H9 (cell line): Measurements from ENCODE around the gene DOCK2. TPM values are rescaled to one million over a fixed set of nuclear protein-coding genes. Genes with fewer than 3 reads are reported as not detected.

Experiments used
- DNase-seq: peaks from one replicate; pipeline ENCODE4 v3.0.0-alpha.2; 2017
- H2AFZ ChIP-seq: one replicate; pipeline ENCODE4 v1.6.1; 2013; ENCODE audit warnings: mild to moderate bottlenecking, low read length, control low read depth, moderate library complexity
- H2AK5ac ChIP-seq: 2 replicates; pipeline ENCODE4 v1.6.1; 2013; ENCODE audit warnings: low read length, control low read depth, mixed read lengths; ENCODE audit not compliant: insufficient read length
- H2BK120ac ChIP-seq: one replicate; pipeline ENCODE4 v1.6.1; 2013; ENCODE audit warnings: low read depth, mild to moderate bottlenecking, low read length, control low read depth, inconsistent platforms; ENCODE audit not compliant: poor library complexity, severe bottlenecking
- H2BK12ac ChIP-seq: 2 replicates; pipeline ENCODE4 v1.6.1; 2013; ENCODE audit warnings: low read length, control low read depth, mixed read lengths, low read depth; ENCODE audit not compliant: insufficient read length
- H2BK15ac ChIP-seq: 2 replicates; pipeline ENCODE4 v1.6.1; 2013; ENCODE audit warnings: low read depth, low read length, control low read depth
- H2BK20ac ChIP-seq: one replicate; pipeline ENCODE4 v1.6.1; 2013; ENCODE audit warnings: low read depth, mild to moderate bottlenecking, low read length, control low read depth, inconsistent platforms; ENCODE audit not compliant: poor library complexity, severe bottlenecking
- H2BK5ac ChIP-seq: 2 replicates; pipeline ENCODE4 v1.6.1; 2013; ENCODE audit warnings: low read length, control low read depth, mixed read lengths; ENCODE audit not compliant: insufficient read length
- H3K14ac ChIP-seq: 2 replicates; pipeline ENCODE4 v1.6.1; 2013; ENCODE audit warnings: low read length, control low read depth; ENCODE audit not compliant: insufficient read depth
- H3K18ac ChIP-seq: 2 replicates; pipeline ENCODE4 v1.6.1; 2013; ENCODE audit warnings: low read depth, mild to moderate bottlenecking, mixed read lengths, low read length, control low read depth; ENCODE audit not compliant: insufficient read length
- H3K23ac ChIP-seq: 2 replicates; pipeline ENCODE4 v1.6.1; 2013; ENCODE audit warnings: low read length, control low read depth, mixed read lengths, low read depth; ENCODE audit not compliant: insufficient read length
- H3K23me2 ChIP-seq: 2 replicates; pipeline ENCODE4 v1.6.1; 2013; ENCODE audit warnings: low read depth, mild to moderate bottlenecking, mixed read lengths, low read length, control low read depth; ENCODE audit not compliant: insufficient read length, poor library complexity, severe bottlenecking
- H3K27ac ChIP-seq: 2 replicates; pipeline ENCODE4 v1.5.1; 2013; ENCODE audit warnings: low read length, control low read depth, mixed read lengths, low read depth; ENCODE audit not compliant: insufficient read length
- H3K27me3 ChIP-seq: 2 replicates; pipeline ENCODE4 v1.6.1; 2013; ENCODE audit warnings: low read length, control low read depth, inconsistent platforms; ENCODE audit not compliant: insufficient read depth
- H3K4ac ChIP-seq: 2 replicates; pipeline ENCODE4 v1.6.1; 2013; ENCODE audit warnings: low read depth, mild to moderate bottlenecking, control low read depth, inconsistent platforms, low read length, moderate library complexity
- H3K4me1 ChIP-seq: 2 replicates; pipeline ENCODE4 v1.6.1; 2013; ENCODE audit warnings: low read length, control low read depth, inconsistent platforms; ENCODE audit not compliant: insufficient read depth
- H3K4me2 ChIP-seq: 2 replicates; pipeline ENCODE4 v1.6.1; 2013; ENCODE audit warnings: low read length, control low read depth, mixed read lengths; ENCODE audit not compliant: insufficient read length, insufficient read depth
- H3K56ac ChIP-seq: 2 replicates; pipeline ENCODE4 v1.6.1; 2013; ENCODE audit warnings: low read depth, mild to moderate bottlenecking, mixed read lengths, low read length, control low read depth; ENCODE audit not compliant: insufficient read length
- H3K79me1 ChIP-seq: 2 replicates; pipeline ENCODE4 v1.6.1; 2013; ENCODE audit warnings: low read depth, mild to moderate bottlenecking, moderate library complexity, low read length, control low read depth, inconsistent platforms; ENCODE audit not compliant: insufficient read depth, poor library complexity, severe bottlenecking
- H3K79me2 ChIP-seq: 2 replicates; pipeline ENCODE4 v1.6.1; 2013; ENCODE audit warnings: low read length, control low read depth, inconsistent platforms; ENCODE audit not compliant: insufficient read depth
- H3K9ac ChIP-seq: 2 replicates; pipeline ENCODE4 v1.6.1; 2013; ENCODE audit warnings: low read length, control low read depth, mixed read lengths; ENCODE audit not compliant: insufficient read length; ENCODE audit errors: extremely low read depth
- H3K9me3 ChIP-seq: one replicate; pipeline ENCODE4 v1.6.1; 2013; ENCODE audit warnings: low read depth, low read length, inconsistent platforms; ENCODE audit not compliant: control insufficient read depth
- H3T11ph ChIP-seq: one replicate; pipeline ENCODE4 v1.6.1; 2013; ENCODE audit warnings: mild to moderate bottlenecking, low read length, control low read depth, inconsistent platforms
- H4K20me1 ChIP-seq: one replicate; pipeline ENCODE4 v1.6.1; 2013; ENCODE audit not compliant: control insufficient read depth, insufficient read length, insufficient read depth
- H4K5ac ChIP-seq: 2 replicates; pipeline ENCODE4 v1.6.1; 2013; ENCODE audit warnings: low read depth, mild to moderate bottlenecking, mixed read lengths, low read length, control low read depth; ENCODE audit not compliant: insufficient read length
- H4K8ac ChIP-seq: replicated peaks from 2 replicates; pipeline ENCODE4 v1.6.1; 2013; ENCODE audit warnings: low read length, control low read depth, mixed read lengths, low read depth; ENCODE audit not compliant: insufficient read length
- H4K91ac ChIP-seq: 2 replicates; pipeline ENCODE4 v1.6.1; 2013; ENCODE audit warnings: low read depth, mild to moderate bottlenecking, moderate library complexity, mixed read lengths, low read length, control low read depth; ENCODE audit not compliant: insufficient read length
- H3K27ac Mint-ChIP-seq, 3 experiments: 2 replicates in 2 of 3; 3 replicates in 1 of 3; pipeline ENCODE4 v1.8.0; 2020 to 2021; ENCODE audit warnings: mixed read lengths in 3 of 3, mild to moderate bottlenecking in 1 of 3, moderate library complexity in 1 of 3
- H3K27me3 Mint-ChIP-seq: 2 replicates; pipeline ENCODE4 v1.8.0; 2021; ENCODE audit warnings: low read depth, mild to moderate bottlenecking, moderate library complexity, mixed read lengths
- H3K36me3 Mint-ChIP-seq, 3 experiments: 2 replicates in 2 of 3; 3 replicates in 1 of 3; pipeline ENCODE4 v1.8.0; 2020 to 2021; ENCODE audit warnings: low read depth in 3 of 3, mixed read lengths in 3 of 3; ENCODE audit not compliant: insufficient read depth in 1 of 3
- H3K4me1 Mint-ChIP-seq, 2 experiments: 2 replicates each; pipeline ENCODE4 v1.8.0; 2020; ENCODE audit warnings: mixed read lengths in 2 of 2
- H3K4me3 Mint-ChIP-seq, 2 experiments: 2 replicates in 1 of 2; 3 replicates in 1 of 2; pipeline ENCODE4 v1.8.0; 2020 to 2021; ENCODE audit warnings: mild to moderate bottlenecking in 2 of 2, mixed read lengths in 2 of 2, moderate library complexity in 1 of 2
- H3K9me3 Mint-ChIP-seq, 2 experiments: 2 replicates in 1 of 2; 3 replicates in 1 of 2; pipeline ENCODE4 v1.8.0; 2020; ENCODE audit warnings: mild to moderate bottlenecking in 2 of 2, mixed read lengths in 2 of 2, moderate library complexity in 1 of 2
- CTCF ChIP-seq: fragments of 200-600 bp; sonication (generic); conservative IDR thresholded peaks from 3 replicates; pipeline ENCODE4 v1.8.0; 2021; ENCODE audit warnings: antibody characterized with exemption, mild to moderate bottlenecking
- WGBS: extraction: QIAGEN DNeasy Blood & Tissue Kit; methylation state at CpG from one replicate; pipeline ENCODE4 v1.1.7; 2013; ENCODE audit warnings: missing lambda C conversion rate, low lambda C conversion rate, mixed read lengths; ENCODE audit not compliant: insufficient read length; ENCODE audit errors: extremely low coverage; 5-methylcytosine and 5-hydroxymethylcytosine counted together
- total RNA-seq: library from RNA; stranded (reverse); gene quantifications from 2 replicates; pipeline ENCODE4 v1.2.1, GENCODE V29; 2021

The DOCK2 gene
- total RNA-seq, 1 experiment from 2014 or later, result 7.8 TPM

GRCh38 chr5:169862391-169862811 lies 225.3 kb downstream of the DOCK2 start:
- no peak overlapping the region for H3K23ac ChIP-seq
- no peak overlapping the region for H3K14ac ChIP-seq
- no peak overlapping the region for H3K4me2 ChIP-seq
- H2AK5ac ChIP-seq, result no peak overlapping the region
- no peak overlapping the region for H2BK20ac ChIP-seq
- no peaks in the 10 kb centered on the region for H3K27me3 ChIP-seq
- H3K4me1 ChIP-seq, result no peaks in the 10 kb centered on the region
- no peak overlapping the region for H3K4ac ChIP-seq
- no peak overlapping the region for H3K56ac ChIP-seq
- Mint-ChIP-seq H3K36me3 (no peaks in the 10 kb centered on the region), H3K27ac (no peak overlapping the region), H3K27me3 (no peaks in the 10 kb centered on the region; the same call in 1 of the 2 replicates), H3K4me1 (no peaks in the 10 kb centered on the region), H3K9me3 (no peaks in the 10 kb centered on the region), H3K4me3 (no peak overlapping the region)
- H3K23me2 ChIP-seq, result no peaks in the 10 kb centered on the region
- no peak overlapping the region for H2BK15ac ChIP-seq
- no peak overlapping the region for H4K5ac ChIP-seq
- no peak overlapping the region for H3T11ph ChIP-seq
- TF ChIP-seq CTCF, result no peak
- no CpG with 5 or more reads among the region's 4 CpGs for WGBS
- no peak overlapping the region for H2BK5ac ChIP-seq
- H3K27ac ChIP-seq, result no peak overlapping the region
- no peaks in the 10 kb centered on the region for H3K9me3 ChIP-seq
- no peak overlapping the region for H3K18ac ChIP-seq
- no peak overlapping the region for H4K8ac ChIP-seq
- no peaks in the 10 kb centered on the region for H4K20me1 ChIP-seq
- H2AFZ ChIP-seq, result no peak overlapping the region
- H3K79me2 ChIP-seq, result no peaks in the 10 kb centered on the region
- no peaks in the 10 kb centered on the region for H3K79me1 ChIP-seq
- no peak for DNase-seq
- no peak overlapping the region for H2BK120ac ChIP-seq
- no peak overlapping the region for H4K91ac ChIP-seq
- H2BK12ac ChIP-seq, result no peak overlapping the region
- H3K9ac ChIP-seq, result no peak overlapping the region
